ENCODE measurements around the gene ZSCAN5A.

- TF ChIP-seq PRDM10 (CRISPR knock-in tag; IDR thresholded peaks at IDR 0.05; ENCODE audit: low read depth) (no peak), TMF1 (CRISPR knock-in tag; IDR thresholded peaks at IDR 0.05; ENCODE audit: low read depth) (no peak), CTCF (CRISPR knock-in tag; IDR thresholded peaks at IDR 0.05) (no peak), ZBTB49 (CRISPR knock-in tag; IDR thresholded peaks at IDR 0.05; ENCODE audit: borderline replicate concordance) (no peak), POLR2A (IDR thresholded peaks at IDR 0.05; ENCODE audit: insufficient read depth in 1 of 2, low read depth in 2 of 2, low read length in 2 of 2) (no peak), ZFP62 (CRISPR knock-in tag; IDR thresholded peaks at IDR 0.05) (no peak), TAF1 (CRISPR knock-in tag; IDR thresholded peaks at IDR 0.05) (no peak), RBAK (CRISPR knock-in tag; IDR thresholded peaks at IDR 0.05) (no peak), GABPA (IDR thresholded peaks at IDR 0.05; ENCODE audit: low read depth, low read length) (no peak), GABPA (CRISPR knock-in tag; IDR thresholded peaks at IDR 0.05; ENCODE audit: low read depth) (no peak), ZFP36L2 (CRISPR knock-in tag; IDR thresholded peaks at IDR 0.05) (no peak), TCF12 (IDR thresholded peaks at IDR 0.05) (no peak), TCF12 (CRISPR knock-in tag; IDR thresholded peaks at IDR 0.05) (no peak)
Observed at GRCh38 chr19:56191711-56192110, 122.9 kb downstream of the ZSCAN5A start.

Measured in HepG2 (cell line).